Esophagus squamous epithelium (tissue), 4 donors: ENCODE results near the gene DAND5.

Source experiments
- POLR2A ChIP-seq, 4 donors: fragments of 450-650 bp; IDR thresholded peaks; one replicate each; pipeline ENCODE4 v1.6.1; 2017; ENCODE audit warnings: antibody characterized with exemption in 4 of 4, mild to moderate bottlenecking in 4 of 4, moderate library complexity in 3 of 4
- TF ChIP-seq, protein P1 (sequence below), 6 experiments: fragments of 450-650 bp in 4 of 6; fragments of 200-600 bp in 2 of 6; sonication (generic) in 2 of 6; IDR thresholded peaks; one replicate each; pipeline ENCODE4 v1.5.1; 2016 to 2019; ENCODE audit warnings: antibody characterized with exemption in 6 of 6, mild to moderate bottlenecking in 4 of 6, moderate library complexity in 4 of 6

- TF ChIP-seq, protein P1, sequence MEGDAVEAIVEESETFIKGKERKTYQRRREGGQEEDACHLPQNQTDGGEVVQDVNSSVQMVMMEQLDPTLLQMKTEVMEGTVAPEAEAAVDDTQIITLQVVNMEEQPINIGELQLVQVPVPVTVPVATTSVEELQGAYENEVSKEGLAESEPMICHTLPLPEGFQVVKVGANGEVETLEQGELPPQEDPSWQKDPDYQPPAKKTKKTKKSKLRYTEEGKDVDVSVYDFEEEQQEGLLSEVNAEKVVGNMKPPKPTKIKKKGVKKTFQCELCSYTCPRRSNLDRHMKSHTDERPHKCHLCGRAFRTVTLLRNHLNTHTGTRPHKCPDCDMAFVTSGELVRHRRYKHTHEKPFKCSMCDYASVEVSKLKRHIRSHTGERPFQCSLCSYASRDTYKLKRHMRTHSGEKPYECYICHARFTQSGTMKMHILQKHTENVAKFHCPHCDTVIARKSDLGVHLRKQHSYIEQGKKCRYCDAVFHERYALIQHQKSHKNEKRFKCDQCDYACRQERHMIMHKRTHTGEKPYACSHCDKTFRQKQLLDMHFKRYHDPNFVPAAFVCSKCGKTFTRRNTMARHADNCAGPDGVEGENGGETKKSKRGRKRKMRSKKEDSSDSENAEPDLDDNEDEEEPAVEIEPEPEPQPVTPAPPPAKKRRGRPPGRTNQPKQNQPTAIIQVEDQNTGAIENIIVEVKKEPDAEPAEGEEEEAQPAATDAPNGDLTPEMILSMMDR (IDR thresholded peaks at IDR 0.05): no peak
- peak in 1 of 4 donors; percentile 6 for TF ChIP-seq POLR2A (IDR thresholded peaks at IDR 0.05)
Measured at GRCh38 chr19:12996406-12997094, 27.2 kb downstream of the DAND5 start.
